A549 (cell line): ENCODE results near the gene HINT3. TPM values are rescaled to one million over a fixed set of nuclear protein-coding genes. Genes with fewer than 3 reads are reported as not detected.
"Not testable (repeated sequence)": the region's sequence is repeated elsewhere in the genome, so short reads cannot be mapped to it uniquely, and the experiment has no call there.

Experiments
- ATAC-seq, 2 experiments: fragments of 200-7000 bp in 1 of 2; fragments of >200 bp in 1 of 2; cut with Nextera tagmentation in 1 of 2; cut with Tn5 transposase in 1 of 2; 3 replicates each; pipeline versions ENCODE4 v1.8.0 to v1.9.1; 2018 to 2020; ENCODE audit warnings: mild to moderate bottlenecking in 1 of 2, moderate library complexity in 1 of 2
- CTCF ChIA-PET: fragments of 300-600 bp; sonication (Branson Sonifier 250); formaldehyde crosslinking; extraction: SDS; loops from one replicate; lab custom pipeline; 2021; ENCODE audit warnings: antibody characterized with exemption, inconsistent platforms; lab: Yijun Ruan, JAX
- POLR2A ChIA-PET: fragments of 350-600 bp; formaldehyde crosslinking; extraction: SDS; loops from one replicate; lab custom pipeline; 2021; ENCODE audit warnings: antibody characterized with exemption, inconsistent platforms; lab: Yijun Ruan, JAX
- DNase-seq, 2 experiments: peaks; one replicate each; pipeline versions ENCODE4 v3.0.0 to v3.0.0-alpha.2; 2011 to 2016; ENCODE audit warnings: low read depth in 1 of 2, low spot score in 1 of 2
- FAIRE-seq: peaks from 2 replicates; lab custom pipeline; 2011; peaks lifted over from hg19 to GRCh38; lab: Jason Lieb, UNC
- H3K27ac ChIP-seq, 2 experiments: fragments of >200 bp; sonication (Bioruptor Twin); formaldehyde crosslinking; 3 replicates each; pipeline ENCODE4 v1.5.1; 2016 to 2017
- H3K4me1 ChIP-seq: fragments of >200 bp; sonication (Bioruptor Twin); formaldehyde crosslinking; 3 replicates; pipeline ENCODE4 v1.6.1; 2016
- H3K4me2 ChIP-seq: fragments of >200 bp; sonication (Bioruptor Twin); formaldehyde crosslinking; 3 replicates; pipeline ENCODE4 v1.6.1; 2016
- H3K4me3 ChIP-seq: fragments of >200 bp; sonication (Bioruptor Twin); formaldehyde crosslinking; 3 replicates; pipeline ENCODE4 v1.5.1; 2016
- H3K9me3 ChIP-seq: fragments of >200 bp; sonication (Bioruptor Twin); formaldehyde crosslinking; 3 replicates; pipeline ENCODE4 v1.6.1; 2016
- ESRRA ChIP-seq: fragments of 150-350 bp; IDR thresholded peaks from 2 replicates; pipeline ENCODE4 v1.6.1; 2014; ENCODE audit warnings: mild to moderate bottlenecking, low read length, borderline replicate concordance
- HDAC2 ChIP-seq: fragments of 200-600 bp; sonication (generic); IDR thresholded peaks from 2 replicates; pipeline ENCODE4 v1.6.1; 2016
- HOXB13 ChIP-seq: fragments of 250-450 bp; sonication (Bioruptor Pico); IDR thresholded peaks from 2 replicates; pipeline ENCODE4 v1.5.0; 2020; ENCODE audit warnings: low read depth, mild to moderate bottlenecking, moderate library complexity
- RAD21 ChIP-seq, 2 experiments: fragments of >200 bp in 1 of 2; sonication (Bioruptor Twin) in 1 of 2; formaldehyde crosslinking in 1 of 2; IDR thresholded peaks in 1 of 2; conservative IDR thresholded peaks in 1 of 2; 2 replicates in 1 of 2; 3 replicates in 1 of 2; pipeline ENCODE4 v1.6.1; 2012 to 2018; ENCODE audit warnings: inconsistent platforms in 1 of 2
- SMC3 ChIP-seq: fragments of >200 bp; sonication (Bioruptor Twin); formaldehyde crosslinking; IDR thresholded peaks from 3 replicates; pipeline ENCODE4 v1.6.1; 2018; ENCODE audit warnings: inconsistent platforms
- TFCP2L1 ChIP-seq: fragments of 250-450 bp; sonication (Bioruptor Pico); IDR thresholded peaks from 2 replicates; pipeline ENCODE4 v1.5.0; 2021; ENCODE audit warnings: mild to moderate bottlenecking
- ZFP36 ChIP-seq: fragments of 450-650 bp; IDR thresholded peaks from 2 replicates; pipeline ENCODE4 v1.6.1; 2014; ENCODE audit warnings: borderline replicate concordance; ENCODE audit not compliant: partially characterized antibody
- ZSCAN20 ChIP-seq: fragments of 250-450 bp; sonication (Bioruptor Pico); IDR thresholded peaks from 2 replicates; pipeline ENCODE4 v1.8.0; 2022; ENCODE audit warnings: mild to moderate bottlenecking, moderate library complexity
- WGBS: methylation state at CpG from one replicate; pipeline ENCODE4 v1.1.6; 2017; ENCODE audit errors: missing lambda C conversion rate; 5-methylcytosine and 5-hydroxymethylcytosine counted together
- polyA plus RNA-seq, 4 experiments: library from polyadenylated mRNA; depleted of rRNA in 3 of 4; stranded (reverse); fragments of >200 nt; fragmentation: RNase III in 1 of 4; extraction: RNeasy Plus Mini Kit Qiagen cat#74134 plus additional on column Dnase treatment in 1 of 4; gene quantifications; 2 replicates in 3 of 4; 3 replicates in 1 of 4; pipeline ENCODE4 v1.2.3, GENCODE V29; 2011 to 2017
- TF ChIP-seq, protein P1 (sequence below): IDR thresholded peaks from 2 replicates; pipeline ENCODE4 v1.6.1; 2012
- TF ChIP-seq, protein P2 (sequence below): fragments of >200 bp; sonication (Bioruptor Twin); formaldehyde crosslinking; IDR thresholded peaks from 3 replicates; pipeline ENCODE4 v1.5.1; 2016
- TF ChIP-seq, protein P3 (sequence below): fragments of 450-650 bp; IDR thresholded peaks from 2 replicates; pipeline ENCODE4 v1.6.1; 2014; ENCODE audit warnings: antibody characterized with exemption
- TF ChIP-seq, protein P4 (sequence below): fragments of >200 bp; sonication (Bioruptor Twin); formaldehyde crosslinking; IDR thresholded peaks from 2 replicates; pipeline ENCODE4 v1.6.1; 2016

The HINT3 gene
- polyA plus RNA-seq, 2 of the 4 experiments (the other 2 are of a cell fraction) = 4.7 to 13.0 TPM

DNA sequence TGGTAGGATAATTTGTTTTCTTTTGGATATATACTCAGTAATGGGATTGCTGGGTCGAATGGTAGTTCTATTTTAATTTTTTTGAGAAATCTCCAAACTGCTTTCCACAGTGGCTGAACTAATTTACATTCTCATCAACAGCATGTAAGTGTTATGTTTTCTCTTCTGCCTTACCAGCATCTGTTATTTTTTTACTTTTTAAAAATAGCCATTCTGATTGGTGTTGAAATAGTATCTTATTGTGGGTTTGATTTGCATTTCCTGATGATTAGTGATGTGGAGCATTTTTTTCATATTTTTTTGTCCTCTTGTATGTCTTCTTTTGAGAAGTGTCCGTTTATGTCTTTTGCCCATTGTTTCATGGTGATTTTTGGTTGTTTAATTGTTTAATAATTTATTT is 11.9 kb downstream of the HINT3 start (continued):
- TF ChIP-seq, protein P1, sequence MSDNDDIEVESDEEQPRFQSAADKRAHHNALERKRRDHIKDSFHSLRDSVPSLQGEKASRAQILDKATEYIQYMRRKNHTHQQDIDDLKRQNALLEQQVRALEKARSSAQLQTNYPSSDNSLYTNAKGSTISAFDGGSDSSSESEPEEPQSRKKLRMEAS = no peak
- TF ChIP-seq HDAC2 = no peak
- TF ChIP-seq, protein P2, sequence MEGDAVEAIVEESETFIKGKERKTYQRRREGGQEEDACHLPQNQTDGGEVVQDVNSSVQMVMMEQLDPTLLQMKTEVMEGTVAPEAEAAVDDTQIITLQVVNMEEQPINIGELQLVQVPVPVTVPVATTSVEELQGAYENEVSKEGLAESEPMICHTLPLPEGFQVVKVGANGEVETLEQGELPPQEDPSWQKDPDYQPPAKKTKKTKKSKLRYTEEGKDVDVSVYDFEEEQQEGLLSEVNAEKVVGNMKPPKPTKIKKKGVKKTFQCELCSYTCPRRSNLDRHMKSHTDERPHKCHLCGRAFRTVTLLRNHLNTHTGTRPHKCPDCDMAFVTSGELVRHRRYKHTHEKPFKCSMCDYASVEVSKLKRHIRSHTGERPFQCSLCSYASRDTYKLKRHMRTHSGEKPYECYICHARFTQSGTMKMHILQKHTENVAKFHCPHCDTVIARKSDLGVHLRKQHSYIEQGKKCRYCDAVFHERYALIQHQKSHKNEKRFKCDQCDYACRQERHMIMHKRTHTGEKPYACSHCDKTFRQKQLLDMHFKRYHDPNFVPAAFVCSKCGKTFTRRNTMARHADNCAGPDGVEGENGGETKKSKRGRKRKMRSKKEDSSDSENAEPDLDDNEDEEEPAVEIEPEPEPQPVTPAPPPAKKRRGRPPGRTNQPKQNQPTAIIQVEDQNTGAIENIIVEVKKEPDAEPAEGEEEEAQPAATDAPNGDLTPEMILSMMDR = no peak
- TF ChIP-seq ZSCAN20 (CRISPR knock-in tag) = no peak
- TF ChIP-seq, protein P3, sequence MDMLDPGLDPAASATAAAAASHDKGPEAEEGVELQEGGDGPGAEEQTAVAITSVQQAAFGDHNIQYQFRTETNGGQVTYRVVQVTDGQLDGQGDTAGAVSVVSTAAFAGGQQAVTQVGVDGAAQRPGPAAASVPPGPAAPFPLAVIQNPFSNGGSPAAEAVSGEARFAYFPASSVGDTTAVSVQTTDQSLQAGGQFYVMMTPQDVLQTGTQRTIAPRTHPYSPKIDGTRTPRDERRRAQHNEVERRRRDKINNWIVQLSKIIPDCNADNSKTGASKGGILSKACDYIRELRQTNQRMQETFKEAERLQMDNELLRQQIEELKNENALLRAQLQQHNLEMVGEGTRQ = no peak
- TF ChIP-seq, protein P4, sequence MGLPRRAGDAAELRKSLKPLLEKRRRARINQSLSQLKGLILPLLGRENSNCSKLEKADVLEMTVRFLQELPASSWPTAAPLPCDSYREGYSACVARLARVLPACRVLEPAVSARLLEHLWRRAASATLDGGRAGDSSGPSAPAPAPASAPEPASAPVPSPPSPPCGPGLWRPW = no peak
- no peak for TF ChIP-seq ZFP36

DNA sequence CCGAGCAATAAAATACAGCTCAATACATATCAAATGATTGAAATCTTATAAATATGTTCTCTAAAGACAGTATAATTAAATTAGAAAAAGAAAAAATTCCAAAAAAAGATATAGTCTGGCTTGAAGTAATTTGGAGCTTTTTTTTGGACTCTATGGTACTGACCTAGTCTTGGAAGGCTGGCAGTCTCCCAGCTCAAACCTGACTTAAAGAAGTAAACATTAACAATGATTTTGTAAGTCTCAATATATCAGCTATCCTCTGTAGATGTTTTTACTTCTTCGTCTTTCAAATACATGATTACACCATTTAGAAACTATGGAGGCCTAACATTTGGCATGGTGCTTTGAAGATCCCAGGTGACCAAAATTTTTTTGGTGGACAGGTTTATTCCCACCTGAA is 14.2 kb downstream of the HINT3 start:
- FAIRE-seq (no peak), DNase-seq (no peak), ATAC-seq (no peak)
- ChIA-PET CTCF (interaction anchor here (0.8 to 3.4 kb wide), 8 partner anchors 14 to 660 kb away, joined by 3 to 19 read pairs (median 4); partner anchors contain the start of genes HINT3 and NCOA7), POLR2A (interaction anchor here (1.2 kb wide), 1 partner anchor 15 kb away, joined by 3 read pairs; the partner anchor contains the start of gene TRMT11)
- Histone ChIP-seq H3K4me3 (no peak overlapping the region), H3K9me3 (no peaks in the 10 kb centered on the region), H3K27ac (no peak overlapping the region), H3K4me2 (no peak overlapping the region), H3K4me1 (peaks cover 6% of the 10 kb centered on the region; the same call in 1 of the 3 replicates)
- no peak for TF ChIP-seq TFCP2L1
- TF ChIP-seq ESRRA = no peak
- TF ChIP-seq HOXB13 (CRISPR knock-in tag) = no peak
- WGBS = 23% methylated on average over 2 of the region's 2 CpGs

DNA sequence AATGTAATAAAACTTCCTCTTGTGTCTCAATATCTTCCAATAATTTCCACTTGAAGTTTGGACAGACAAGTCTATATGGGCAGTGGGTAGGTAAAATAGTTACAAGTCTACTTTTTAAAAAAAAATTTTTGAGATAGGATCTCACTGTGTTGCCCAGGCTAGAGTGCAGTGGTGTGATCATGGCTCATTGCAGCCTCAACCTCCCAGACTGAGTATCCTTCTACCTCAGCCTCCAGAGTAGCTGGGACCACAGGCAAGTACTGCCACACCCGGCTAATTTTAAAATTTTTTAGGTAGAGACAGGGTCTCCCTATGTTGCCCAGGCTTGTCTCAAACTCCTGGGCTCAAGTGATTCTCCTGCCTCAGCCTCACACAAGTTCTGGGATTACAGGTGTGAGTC is 15.9 kb downstream of the HINT3 start:
- H3K4me1 ChIP-seq, H3K9me3 ChIP-seq, H3K4me3 ChIP-seq, POLR2A ChIA-PET, ATAC-seq, H3K4me2 ChIP-seq, DNase-seq, H3K27ac ChIP-seq, FAIRE-seq: not testable (repeated sequence)
- WGBS = 85% methylated on average over 1 of the region's 1 CpG
- CTCF ChIA-PET = interaction anchor here (1.6 to 2.9 kb wide), 3 partner anchors 15 to 205 kb away, joined by 4 to 27 read pairs (median 8); partner anchors contain the start of gene HINT3

DNA sequence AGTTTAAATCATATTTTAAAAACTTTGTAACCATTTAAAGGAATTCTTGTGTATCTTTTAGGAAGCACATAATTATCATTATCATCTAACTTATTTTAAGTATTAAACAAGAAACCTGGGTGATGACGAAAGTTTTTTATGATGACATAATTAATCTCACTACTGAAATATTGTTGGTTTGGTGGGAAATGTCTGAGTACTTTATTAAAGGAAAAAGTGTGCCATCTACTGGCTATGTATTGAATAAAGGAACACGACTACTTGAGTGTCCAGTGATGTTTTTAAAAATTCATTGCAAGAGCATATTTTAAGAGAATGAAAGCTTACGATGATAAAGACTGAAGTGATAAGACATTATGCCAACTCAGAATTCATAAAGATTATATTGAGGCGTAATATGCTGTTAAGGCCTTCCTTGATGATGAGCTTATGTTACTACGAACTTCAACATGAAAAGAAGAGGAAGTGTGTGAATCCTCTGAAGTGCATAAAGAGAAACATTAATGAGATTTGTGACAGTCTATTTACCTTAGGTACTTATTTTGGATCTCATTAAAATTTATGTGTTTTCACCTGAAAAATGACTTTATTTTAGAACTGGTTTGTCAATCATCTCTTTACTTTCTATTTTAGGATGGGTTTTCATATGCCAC is 17.8 kb downstream of the HINT3 start:
- POLR2A ChIA-PET = interaction anchor here (0.7 to 1.8 kb wide), 2 partner anchors 12 to 184 kb away, joined by 3 to 4 read pairs; partner anchors contain the start of genes NCOA7 and TRMT11

More for the DNA sequence above, 17.8 kb downstream of the HINT3 start:
- CTCF ChIA-PET = interaction anchor here (0.7 to 3.1 kb wide), 25 partner anchors 10 to 663 kb away, joined by 3 to 27 read pairs (median 4); partner anchors contain the start of genes HINT3, NCOA7 and TRMT11
- 22% methylated on average over 5 of the region's 5 CpGs for WGBS
- DNase-seq (peak; percentile 19 to 52), FAIRE-seq (peak; percentile 88), ATAC-seq (peak; percentile 77 to 81)
- TF ChIP-seq RAD21 (conservative IDR thresholded peaks at IDR 0.05 in 1 of 2, IDR thresholded peaks at IDR 0.05 in 1 of 2) (peak; percentile 72 to 73), SMC3 (peak; percentile 59)
- TF ChIP-seq, protein P4 = no peak
- TF ChIP-seq, protein P2 = peak; percentile 72
- no peak overlapping the region for H3K4me3 ChIP-seq
- H3K27ac ChIP-seq = peak overlapping the region; percentile 41 to 73; a peak in 3 of 6 replicates
- no peaks in the 10 kb centered on the region for H3K9me3 ChIP-seq
- no peak overlapping the region for H3K4me2 ChIP-seq
- H3K4me1 ChIP-seq = peaks cover 6% of the 10 kb centered on the region; the same call in 1 of the 3 replicates
